ENCODE measurements around the gene FAM111A. TPM values are rescaled to one million over a fixed set of nuclear protein-coding genes. Genes with fewer than 3 reads are reported as not detected.

Gene FAM111A
- total RNA-seq, 1 experiment from 2014 or later: 54.8 TPM

DNA sequence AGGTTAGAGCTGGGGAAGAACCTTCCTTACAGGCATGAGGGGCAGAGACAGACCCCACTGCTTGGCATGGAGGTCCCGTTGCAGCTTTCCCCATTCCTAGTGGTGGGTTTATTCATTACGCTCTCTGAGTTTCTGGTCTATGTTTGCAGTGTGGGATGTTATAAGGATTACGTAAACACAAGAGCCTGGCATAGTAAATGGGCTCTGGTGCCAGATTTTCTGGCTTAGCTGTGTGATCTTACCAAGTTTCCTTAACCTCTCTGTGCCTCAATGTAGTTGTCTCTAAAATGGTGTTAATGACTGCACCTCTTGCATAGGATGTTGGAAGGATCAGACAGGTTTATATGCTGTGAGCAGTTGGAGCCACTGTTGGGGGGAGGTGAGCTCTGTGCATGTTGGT is 44.4 kb downstream of the FAM111A start:
- Histone ChIP-seq H3K27ac (ENCODE audit: low read depth, low read length, poor library complexity, severe bottlenecking) (no peak overlapping the region), H3K4me3 (ENCODE audit: low read depth, low read length, poor library complexity, severe bottlenecking) (no peak overlapping the region), H3K9me3 (ENCODE audit: low read depth, low read length, poor library complexity, severe bottlenecking) (no peaks in the 10 kb centered on the region), H3K27me3 (replicated peaks; ENCODE audit: insufficient read depth, low read depth, low read length, poor library complexity) (no peaks in the 10 kb centered on the region), H3K36me3 (ENCODE audit: insufficient read depth, low read length, poor library complexity, severe bottlenecking) (no peaks in the 10 kb centered on the region), H3K4me1 (ENCODE audit: insufficient read depth, low read length, poor library complexity, severe bottlenecking) (no peaks in the 10 kb centered on the region)
- POLR2A ChIA-PET (ENCODE audit: low non-redundant PET): interaction anchor here (0.6 kb wide), 1 partner anchor 41 kb away, joined by 4 read pairs; no protein-coding TSS in a partner anchor
- CTCF ChIA-PET: interaction anchor here (3.0 kb wide), 1 partner anchor 15 kb away, joined by 35 read pairs; the partner anchor contains the start of gene DTX4
- no peak for TF ChIP-seq EZH2 (IDR thresholded peaks at IDR 0.05; ENCODE audit: borderline replicate concordance, low read depth, low read length, poor library complexity, severe bottlenecking)
- no peak for TF ChIP-seq CTCF (conservative IDR thresholded peaks at IDR 0.05; ENCODE audit: low read depth, low read length)
- DNase-seq (ENCODE audit: low spot score): no peak
- intact Hi-C loops (cut with micrococcal nuclease; ENCODE audit: unreplicated experiment): loop anchor here (2.0 kb wide), 1 partner anchor 14 kb away; the partner anchor contains the start of gene DTX4
- BruUV-seq (replicated peaks): no TSS peak

DNA sequence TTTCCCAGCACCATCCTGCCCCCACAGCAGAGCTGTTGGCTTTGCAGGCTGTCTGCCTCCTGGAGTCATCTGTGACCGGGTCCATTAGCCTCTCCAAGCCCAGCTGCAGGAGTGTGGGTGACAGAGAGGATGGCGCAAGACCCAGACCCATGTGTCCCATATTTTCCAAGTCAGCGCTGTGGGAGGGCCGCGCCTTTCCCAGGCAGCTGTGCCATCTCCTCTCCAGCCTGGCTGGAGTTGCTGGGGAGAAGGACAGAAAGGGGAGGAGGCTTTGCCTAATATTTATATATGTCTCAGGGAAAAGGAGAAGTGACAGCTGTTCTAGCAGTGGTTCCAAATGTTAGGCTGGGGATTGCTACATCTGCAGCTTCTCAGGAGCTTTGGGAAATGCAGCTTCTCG is 44.9 kb downstream of the FAM111A start:
- H3K36me3 ChIP-seq (ENCODE audit: insufficient read depth, low read length, poor library complexity, severe bottlenecking): no peaks in the 10 kb centered on the region
- intact Hi-C loops (cut with micrococcal nuclease; ENCODE audit: unreplicated experiment): loop anchor here (2.0 kb wide), 1 partner anchor 15 kb away; the partner anchor contains the start of gene DTX4
- CTCF ChIA-PET: interaction anchor here (3.0 kb wide), 1 partner anchor 16 kb away, joined by 35 read pairs; the partner anchor contains the start of gene DTX4

DNA sequence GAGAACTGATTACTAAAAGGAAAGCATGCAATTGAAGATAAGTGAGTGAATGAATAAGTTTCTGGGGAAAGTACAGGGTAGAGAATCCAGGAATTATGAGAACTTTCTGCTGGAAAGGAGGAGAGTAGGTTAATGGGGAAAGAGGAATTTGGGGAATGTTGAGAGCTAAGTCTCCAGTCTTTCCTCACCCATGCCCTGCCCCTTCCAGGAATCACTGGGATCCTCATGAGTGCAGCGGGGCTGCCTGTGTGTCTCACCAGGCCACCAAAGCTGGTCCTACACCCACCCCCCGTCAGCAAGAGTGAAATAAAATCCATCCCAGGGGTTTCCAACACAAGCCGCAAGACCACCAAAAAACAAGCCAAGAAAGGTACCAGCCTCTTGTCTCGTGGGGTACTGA is 46.3 kb downstream of the FAM111A start:
- Histone ChIP-seq H3K9me3 (ENCODE audit: low read depth, low read length, poor library complexity, severe bottlenecking) (no peaks in the 10 kb centered on the region), H3K27ac (ENCODE audit: low read depth, low read length, poor library complexity, severe bottlenecking) (no peak overlapping the region), H3K4me1 (ENCODE audit: insufficient read depth, low read length, poor library complexity, severe bottlenecking) (no peaks in the 10 kb centered on the region), H3K4me3 (ENCODE audit: low read depth, low read length, poor library complexity, severe bottlenecking) (no peak overlapping the region), H3K27me3 (replicated peaks; ENCODE audit: insufficient read depth, low read depth, low read length, poor library complexity) (no peaks in the 10 kb centered on the region), H3K36me3 (ENCODE audit: insufficient read depth, low read length, poor library complexity, severe bottlenecking) (no peaks in the 10 kb centered on the region)
- BruUV-seq (replicated peaks): no TSS peak
- DNase-seq (ENCODE audit: low spot score): no peak
- no peak for TF ChIP-seq CTCF (conservative IDR thresholded peaks at IDR 0.05; ENCODE audit: low read depth, low read length)
- TF ChIP-seq EZH2 (IDR thresholded peaks at IDR 0.05; ENCODE audit: borderline replicate concordance, low read depth, low read length, poor library complexity, severe bottlenecking): no peak
- ChIA-PET CTCF (no interaction called here), POLR2A (ENCODE audit: low non-redundant PET) (no interaction called here)
- intact Hi-C loops (cut with micrococcal nuclease; ENCODE audit: unreplicated experiment): no loop called here

More for the DNA sequence above, 44.9 kb downstream of the FAM111A start:
- Histone ChIP-seq H3K27me3 (replicated peaks; ENCODE audit: insufficient read depth, low read depth, low read length, poor library complexity) (no peaks in the 10 kb centered on the region), H3K4me3 (ENCODE audit: low read depth, low read length, poor library complexity, severe bottlenecking) (no peak overlapping the region), H3K27ac (ENCODE audit: low read depth, low read length, poor library complexity, severe bottlenecking) (no peak overlapping the region), H3K4me1 (ENCODE audit: insufficient read depth, low read length, poor library complexity, severe bottlenecking) (no peaks in the 10 kb centered on the region), H3K9me3 (ENCODE audit: low read depth, low read length, poor library complexity, severe bottlenecking) (no peaks in the 10 kb centered on the region)
- TF ChIP-seq CTCF (conservative IDR thresholded peaks at IDR 0.05; ENCODE audit: low read depth, low read length): no peak
- no peak for TF ChIP-seq EZH2 (IDR thresholded peaks at IDR 0.05; ENCODE audit: borderline replicate concordance, low read depth, low read length, poor library complexity, severe bottlenecking)
- BruUV-seq (replicated peaks): no TSS peak
- POLR2A ChIA-PET (ENCODE audit: low non-redundant PET): interaction anchor here (0.6 kb wide), 1 partner anchor 40 kb away, joined by 4 read pairs; no protein-coding TSS in a partner anchor
- no peak for DNase-seq (ENCODE audit: low spot score)

All from A673 (cell line).